Neuron (in vitro differentiated cells): ENCODE results near the gene RAD52.

ENCODE experiments used
- H2AFZ ChIP-seq: one replicate; pipeline ENCODE4 v1.6.1; 2013; ENCODE audit warnings: low read depth, mild to moderate bottlenecking, inconsistent platforms, low read length, moderate library complexity
- H3K27me3 ChIP-seq: one replicate; pipeline ENCODE4 v1.6.1; 2013; ENCODE audit warnings: low read length; ENCODE audit not compliant: insufficient read depth
- H3K36me3 ChIP-seq: one replicate; pipeline ENCODE4 v1.6.1; 2013; ENCODE audit warnings: low read length; ENCODE audit not compliant: insufficient read depth
- H3K4me1 ChIP-seq: one replicate; pipeline ENCODE4 v1.6.1; 2013; ENCODE audit warnings: low read length; ENCODE audit not compliant: insufficient read depth
- H3K4me3 ChIP-seq: 2 replicates; pipeline ENCODE4 v1.5.1; 2013; ENCODE audit warnings: mild to moderate bottlenecking, low read length, moderate library complexity
- H3K9me3 ChIP-seq: one replicate; pipeline ENCODE4 v1.6.1; 2013; ENCODE audit warnings: low read length

RAD52 gene

DNA sequence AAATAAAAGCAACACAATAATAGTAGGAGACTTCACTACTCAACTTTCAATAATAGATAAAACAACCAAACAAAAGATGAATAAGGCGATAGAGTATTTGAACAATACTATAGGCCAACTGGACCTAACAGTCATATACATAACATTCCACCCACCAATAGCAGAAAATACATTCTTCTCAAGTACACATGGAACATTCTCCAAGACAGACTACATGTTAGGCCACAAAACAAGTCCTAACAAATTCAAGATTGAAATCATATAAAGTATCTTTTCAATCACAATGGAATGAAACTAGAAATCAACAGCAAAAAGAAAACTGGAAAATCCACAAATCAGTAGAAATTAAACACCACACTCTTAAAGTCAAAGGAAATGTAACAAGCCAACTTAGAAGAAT is 28.8 kb downstream of the RAD52 start:
- H3K36me3 ChIP-seq, result peaks cover 58% of the 10 kb centered on the region

DNA sequence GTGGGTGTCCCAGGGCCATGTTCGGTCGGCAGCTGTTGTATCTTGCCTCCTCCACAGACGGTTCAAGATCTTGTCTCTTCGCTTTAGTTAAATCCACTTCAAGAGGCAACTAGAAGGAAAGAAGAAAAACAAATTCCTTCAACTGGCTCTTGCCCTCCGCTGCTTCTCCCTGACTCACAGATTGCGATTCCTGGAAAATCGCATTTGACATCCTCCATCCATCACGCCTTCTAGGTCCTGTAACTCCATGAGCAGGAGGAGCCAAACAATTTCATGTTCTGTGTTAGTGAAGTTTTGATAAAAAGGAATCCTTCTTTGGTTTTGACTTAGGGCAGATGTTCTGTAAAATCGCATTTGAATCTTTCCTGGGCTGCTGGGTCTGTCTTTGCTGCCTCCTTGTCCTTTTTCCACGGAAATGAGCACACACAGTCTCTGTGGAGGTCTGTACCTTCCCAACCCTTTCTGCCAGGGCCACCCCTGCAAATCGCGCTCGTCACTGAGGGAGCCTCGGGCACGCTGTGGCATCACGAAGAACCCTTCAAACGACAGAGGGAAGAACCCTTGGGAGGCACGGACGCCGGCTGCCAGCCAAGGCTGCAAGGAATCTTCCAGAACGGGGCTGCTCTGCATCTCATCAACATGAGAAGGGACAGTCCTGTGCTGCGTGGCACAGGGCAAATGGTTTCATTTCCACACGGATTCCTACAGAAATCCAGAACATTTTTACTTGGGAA is 32.6 kb downstream of the RAD52 start:
- H2AFZ ChIP-seq, result no peak overlapping the region
- no peaks in the 10 kb centered on the region for H3K9me3 ChIP-seq
- no peak overlapping the region for H3K4me3 ChIP-seq
- peaks cover 78% of the 10 kb centered on the region for H3K36me3 ChIP-seq
- H3K27me3 ChIP-seq, result no peaks in the 10 kb centered on the region
- no peaks in the 10 kb centered on the region for H3K4me1 ChIP-seq

More for the DNA sequence above, 28.8 kb downstream of the RAD52 start:
- Histone ChIP-seq H3K27me3 (no peaks in the 10 kb centered on the region), H3K4me1 (no peaks in the 10 kb centered on the region), H3K9me3 (no peaks in the 10 kb centered on the region), H3K4me3 (no peak overlapping the region), H2AFZ (no peak overlapping the region)

DNA sequence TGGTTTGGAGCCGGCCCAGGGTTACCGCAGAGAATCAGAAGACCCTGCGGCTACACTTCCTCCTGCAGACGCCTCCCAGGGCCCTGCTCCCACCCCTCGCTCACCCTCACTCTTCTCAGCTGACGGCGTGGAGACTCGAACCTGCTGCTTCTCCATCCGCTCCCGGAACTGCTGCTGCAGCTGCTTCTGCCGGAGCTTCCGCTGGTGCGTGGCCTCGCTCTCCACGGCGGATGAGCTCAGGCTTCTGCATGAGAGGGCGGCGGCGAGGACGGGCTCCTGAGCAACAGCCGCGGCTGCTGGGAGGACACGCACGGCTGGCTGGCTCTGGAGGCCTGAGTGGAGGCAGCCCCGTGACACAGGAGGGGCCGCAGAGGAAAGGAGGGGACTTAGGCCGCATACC is 33.3 kb downstream of the RAD52 start:
- H3K9me3 ChIP-seq, result no peaks in the 10 kb centered on the region
- H3K4me3 ChIP-seq, result no peak overlapping the region
- H3K4me1 ChIP-seq, result no peaks in the 10 kb centered on the region
- H3K27me3 ChIP-seq, result no peaks in the 10 kb centered on the region
- H2AFZ ChIP-seq, result no peak overlapping the region
- peaks cover 82% of the 10 kb centered on the region for H3K36me3 ChIP-seq

DNA sequence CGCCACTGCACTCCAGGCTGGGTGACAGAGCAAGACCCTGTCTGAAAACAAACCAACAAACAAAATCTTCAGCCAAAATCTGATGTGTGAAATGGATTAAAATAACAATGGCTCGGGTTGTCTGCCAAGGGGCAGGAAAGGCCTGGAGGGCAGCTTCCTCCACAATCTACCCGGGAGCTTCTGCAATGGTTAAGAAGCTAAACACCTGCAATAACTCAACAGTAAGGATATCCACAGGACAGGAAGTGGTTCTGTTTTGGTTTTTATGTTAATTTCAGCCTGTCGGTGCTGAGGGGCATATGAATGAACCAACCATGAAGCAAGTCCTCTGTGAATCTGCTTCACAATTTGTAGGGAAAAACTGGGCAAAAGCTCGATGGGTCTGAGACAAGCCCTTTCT is 34.4 kb downstream of the RAD52 start:
- Histone ChIP-seq H3K4me1 (no peaks in the 10 kb centered on the region), H3K27me3 (no peaks in the 10 kb centered on the region), H2AFZ (no peak overlapping the region), H3K36me3 (peaks cover 84% of the 10 kb centered on the region), H3K9me3 (no peaks in the 10 kb centered on the region), H3K4me3 (no peak overlapping the region)

DNA sequence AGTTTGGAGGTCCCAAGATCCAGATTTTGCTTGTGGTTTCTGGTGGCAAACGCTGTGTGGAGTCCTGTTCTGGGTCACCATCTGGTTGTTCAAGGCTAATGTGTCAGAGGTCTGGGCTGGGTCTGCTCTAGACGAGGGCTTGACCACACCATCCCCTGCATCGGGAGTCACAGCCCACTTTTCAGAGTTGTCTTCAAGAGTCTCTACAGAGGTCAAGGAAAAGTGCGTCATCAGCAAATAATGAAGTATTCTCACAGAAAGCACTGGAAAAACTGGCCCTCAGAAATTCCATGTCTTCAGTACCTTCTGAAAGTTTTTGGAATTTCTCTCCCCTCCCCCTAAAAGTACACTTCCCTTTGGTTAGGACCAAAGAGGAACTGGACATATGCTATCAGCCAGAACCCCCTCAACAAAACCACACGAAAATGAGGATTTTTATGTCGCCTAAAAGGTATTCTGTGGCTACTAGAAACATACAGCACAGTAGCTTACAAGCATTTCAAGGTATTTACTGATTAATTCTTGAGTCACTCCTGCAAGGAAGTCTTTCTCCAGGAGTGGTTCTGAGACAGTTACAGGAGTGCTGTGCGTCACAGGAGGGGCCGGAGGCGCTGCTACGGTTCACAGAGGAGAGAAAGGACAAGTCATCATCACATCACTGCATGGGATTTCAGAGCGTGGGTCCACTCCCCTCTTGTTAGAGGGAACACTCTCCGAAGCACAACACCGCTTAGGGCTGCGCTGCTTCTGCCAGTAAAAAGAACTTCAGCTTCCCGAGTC is 35.4 kb downstream of the RAD52 start:
- no peak overlapping the region for H2AFZ ChIP-seq
- H3K9me3 ChIP-seq, result no peaks in the 10 kb centered on the region
- H3K4me3 ChIP-seq, result no peak overlapping the region
- H3K27me3 ChIP-seq, result no peaks in the 10 kb centered on the region
- H3K4me1 ChIP-seq, result no peaks in the 10 kb centered on the region
- peaks cover 91% of the 10 kb centered on the region for H3K36me3 ChIP-seq

DNA sequence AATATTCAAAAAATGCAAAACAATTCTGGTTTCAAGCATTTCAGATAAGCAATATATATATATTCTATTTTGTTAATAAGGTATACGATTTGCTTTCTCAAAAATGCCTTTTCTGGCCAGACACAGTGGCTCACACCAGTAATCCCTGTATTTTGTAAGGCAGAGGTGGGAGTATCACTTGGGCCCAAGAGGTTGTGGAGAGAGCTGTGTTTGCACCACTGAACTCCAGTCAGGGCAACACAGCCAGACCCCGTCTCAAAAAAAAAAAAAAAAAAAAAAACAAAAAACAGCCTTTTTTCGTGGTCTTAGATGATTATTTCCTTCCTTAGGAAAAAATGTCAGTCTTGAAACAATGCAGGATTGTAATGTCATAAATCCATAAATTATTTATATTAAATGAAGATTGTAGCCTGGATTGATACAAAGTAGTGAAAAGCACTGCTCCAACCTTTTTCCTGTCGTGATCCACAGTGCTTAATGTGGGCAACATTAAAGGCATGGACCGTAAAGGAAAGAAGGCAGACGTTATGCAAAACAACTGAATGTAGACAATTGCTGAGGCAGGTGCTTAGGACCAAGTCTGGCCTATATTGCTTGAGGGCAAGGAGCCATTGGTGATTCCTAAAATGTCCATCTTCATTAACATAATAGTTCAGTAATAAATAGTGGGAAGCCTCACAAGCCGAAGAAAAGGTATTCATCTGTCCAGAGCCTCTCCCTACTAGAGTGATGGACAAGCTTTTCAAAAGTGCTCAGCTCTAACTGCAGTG is 36.8 kb downstream of the RAD52 start:
- H2AFZ ChIP-seq, result no peak overlapping the region
- H3K4me1 ChIP-seq, result no peaks in the 10 kb centered on the region
- H3K27me3 ChIP-seq, result no peaks in the 10 kb centered on the region
- H3K4me3 ChIP-seq, result no peak overlapping the region
- H3K36me3 ChIP-seq, result peaks cover 91% of the 10 kb centered on the region
- no peaks in the 10 kb centered on the region for H3K9me3 ChIP-seq

DNA sequence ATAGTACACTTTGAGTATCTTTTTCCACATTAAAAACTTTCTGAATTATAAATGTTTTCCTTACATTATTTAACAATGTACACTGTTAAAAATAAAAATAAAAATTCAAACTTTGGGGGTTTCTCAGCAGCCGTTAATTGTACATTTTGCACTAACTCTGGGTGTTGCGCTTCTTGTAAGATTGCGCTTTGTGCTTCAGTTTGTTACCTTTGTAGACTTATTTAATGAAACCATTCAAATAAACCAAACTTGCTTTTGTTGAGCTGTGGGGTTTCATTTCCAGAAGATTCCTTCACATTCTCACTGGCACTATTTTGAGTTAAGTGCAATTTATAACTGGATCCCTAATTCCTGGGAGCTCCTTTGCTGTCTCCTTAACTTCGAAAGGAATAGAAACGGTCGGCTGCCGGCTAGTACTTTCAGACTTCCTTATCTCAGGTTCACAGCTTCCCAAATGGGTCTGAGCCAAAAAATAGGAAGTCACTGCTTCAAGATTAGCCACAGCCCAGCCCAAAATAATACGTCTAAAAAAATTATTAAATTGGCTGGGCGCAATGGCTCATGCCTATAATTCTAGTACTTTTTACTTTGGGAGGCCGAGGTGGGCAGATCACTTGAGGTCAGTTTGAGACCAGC is 38.2 kb downstream of the RAD52 start:
- Histone ChIP-seq H3K4me3 (no peak overlapping the region), H3K4me1 (no peaks in the 10 kb centered on the region), H2AFZ (no peak overlapping the region), H3K27me3 (no peaks in the 10 kb centered on the region), H3K9me3 (no peaks in the 10 kb centered on the region), H3K36me3 (peaks cover 89% of the 10 kb centered on the region)

DNA sequence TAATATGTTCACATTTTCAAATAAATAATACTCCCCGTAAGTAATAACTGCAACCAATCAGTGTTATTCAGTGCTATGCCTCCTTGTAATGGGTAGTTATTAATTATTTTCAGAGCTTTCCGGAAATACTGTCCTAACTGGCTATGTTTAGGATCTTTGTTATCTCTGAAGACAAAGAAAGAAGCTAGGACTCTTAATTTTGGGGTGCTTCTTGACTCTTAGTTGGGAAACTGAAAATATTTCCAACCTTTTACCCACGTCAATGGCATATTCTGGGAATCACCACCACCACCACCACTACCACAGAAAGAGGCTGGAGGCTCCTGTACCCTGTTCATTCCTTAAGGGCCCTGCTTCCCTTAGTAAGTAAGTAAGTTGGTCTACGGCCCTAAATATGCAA is 39.1 kb downstream of the RAD52 start:
- no peaks in the 10 kb centered on the region for H3K27me3 ChIP-seq
- H3K9me3 ChIP-seq, result no peaks in the 10 kb centered on the region
- H3K36me3 ChIP-seq, result peaks cover 90% of the 10 kb centered on the region
- no peak overlapping the region for H2AFZ ChIP-seq
- no peaks in the 10 kb centered on the region for H3K4me1 ChIP-seq
- H3K4me3 ChIP-seq, result no peak overlapping the region

DNA sequence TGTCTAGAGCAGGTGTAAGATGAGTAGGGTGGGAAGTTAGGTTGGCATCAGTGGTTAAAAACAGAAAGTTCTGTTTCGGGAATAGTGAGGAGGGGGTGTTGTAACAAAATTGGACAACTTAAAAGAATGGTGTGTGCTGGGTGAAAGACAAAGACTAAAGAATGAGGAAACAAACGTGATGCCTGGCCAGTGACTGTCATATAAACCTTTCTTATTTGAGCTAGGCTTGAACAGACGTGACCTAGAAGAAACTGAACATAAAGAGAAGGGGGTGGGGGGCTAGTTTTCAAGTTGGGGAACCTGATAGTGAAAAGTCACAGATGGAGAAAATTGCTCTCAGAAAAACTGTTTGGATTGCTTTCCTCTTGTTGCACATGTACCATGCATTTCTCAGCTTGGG is 39.6 kb downstream of the RAD52 start:
- H3K9me3 ChIP-seq, result no peaks in the 10 kb centered on the region
- no peak overlapping the region for H3K4me3 ChIP-seq
- no peaks in the 10 kb centered on the region for H3K27me3 ChIP-seq
- peaks cover 90% of the 10 kb centered on the region for H3K36me3 ChIP-seq
- H2AFZ ChIP-seq, result no peak overlapping the region
- no peaks in the 10 kb centered on the region for H3K4me1 ChIP-seq

DNA sequence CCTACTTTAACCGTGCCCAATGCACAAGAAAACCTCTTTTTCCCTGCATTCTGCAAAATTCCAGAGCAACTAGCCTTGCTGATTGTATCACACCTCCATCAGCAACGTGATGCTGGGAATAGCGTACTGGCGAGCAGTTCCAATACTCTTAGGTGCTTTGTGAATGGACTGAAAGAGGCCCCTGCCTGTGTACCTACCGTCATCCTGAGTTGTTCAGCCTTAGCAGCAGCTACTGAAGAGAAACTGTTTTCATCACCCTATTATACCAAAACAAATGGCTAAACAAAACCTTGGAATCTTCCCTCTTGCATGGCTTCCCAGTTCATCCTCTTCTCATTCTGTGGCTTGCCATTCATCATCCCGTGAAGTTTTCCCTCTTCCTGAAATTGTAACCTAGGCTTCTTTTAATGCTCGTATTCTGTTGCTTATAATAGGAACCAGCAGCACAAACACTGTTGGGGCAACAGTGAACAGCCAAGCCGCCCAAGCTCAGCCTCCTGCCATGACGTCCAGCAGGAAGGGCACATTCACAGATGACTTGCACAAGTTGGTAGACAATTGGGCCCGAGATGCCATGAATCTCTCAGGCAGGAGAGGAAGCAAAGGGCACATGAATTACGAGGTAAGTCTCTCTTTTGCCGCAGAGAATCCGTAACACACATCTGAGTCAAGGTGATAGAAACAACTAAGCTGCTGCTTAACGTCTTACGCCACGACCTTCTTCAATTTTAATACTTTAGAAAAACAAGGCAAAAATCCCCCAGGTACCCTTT is 41.9 kb downstream of the RAD52 start:
- Histone ChIP-seq H3K4me3 (no peak overlapping the region), H3K4me1 (no peaks in the 10 kb centered on the region), H3K9me3 (no peaks in the 10 kb centered on the region), H3K36me3 (peaks cover 89% of the 10 kb centered on the region), H2AFZ (no peak overlapping the region), H3K27me3 (no peaks in the 10 kb centered on the region)

DNA sequence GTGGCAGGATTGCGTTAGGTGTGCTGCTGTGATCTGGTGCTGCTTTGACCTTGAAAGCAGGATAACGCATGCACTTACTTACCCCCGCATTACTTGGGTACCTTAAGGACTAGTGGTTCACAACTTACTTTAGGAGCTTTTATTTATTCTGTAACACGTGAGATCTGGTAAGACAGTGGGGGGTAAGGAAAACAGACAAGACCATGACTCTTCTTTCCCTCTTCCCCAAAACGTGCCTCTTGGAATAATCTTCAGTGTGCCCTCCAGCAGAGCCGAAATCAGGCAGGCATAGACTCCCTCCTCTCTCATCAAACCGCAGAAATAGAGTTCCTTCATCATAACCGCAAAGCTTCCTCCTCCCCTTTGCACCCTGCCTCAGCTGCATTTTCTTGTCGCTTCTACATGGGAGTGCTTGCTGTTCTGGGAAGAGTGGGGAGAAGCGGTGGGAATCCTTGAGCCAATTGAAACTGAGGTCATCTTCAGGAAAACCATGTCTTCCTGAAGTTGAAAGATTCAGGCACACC is 43.4 kb downstream of the RAD52 start:
- Histone ChIP-seq H3K4me3 (no peak overlapping the region), H3K36me3 (peaks cover 90% of the 10 kb centered on the region), H2AFZ (no peak overlapping the region), H3K27me3 (no peaks in the 10 kb centered on the region), H3K9me3 (no peaks in the 10 kb centered on the region), H3K4me1 (no peaks in the 10 kb centered on the region)
